Keratinocyte (primary cell): ENCODE results near the gene TMBIM4. TPM values are rescaled to one million over a fixed set of nuclear protein-coding genes. Genes with fewer than 3 reads are reported as not detected.
"Not testable (repeated sequence)": the region's sequence is repeated elsewhere in the genome, so short reads cannot be mapped to it uniquely, and the experiment has no call there.

ENCODE experiments used
- DNase-seq: peaks from one replicate; pipeline ENCODE4 v3.0.0-alpha.2; 2011; ENCODE audit warnings: low read depth, missing footprints, low spot score
- FAIRE-seq: peaks from 2 replicates; lab custom pipeline; 2011; peaks lifted over from hg19 to GRCh38; lab: Jason Lieb, UNC
- H2AFZ ChIP-seq: 2 replicates; pipeline ENCODE4 v1.6.0; 2012; ENCODE audit warnings: low read length, control low read depth, inconsistent platforms; ENCODE audit not compliant: control insufficient read depth
- H3K27ac ChIP-seq: 2 replicates; pipeline ENCODE4 v1.5.1; 2011; ENCODE audit warnings: low read length; ENCODE audit not compliant: control insufficient read depth, insufficient read depth
- H3K27me3 ChIP-seq: 3 replicates; pipeline ENCODE4 v1.6.0; 2011; ENCODE audit warnings: low read length; ENCODE audit not compliant: control insufficient read depth, insufficient read depth; ENCODE audit errors: extremely low read depth
- H3K36me3 ChIP-seq, 2 experiments: 2 replicates in 1 of 2; 3 replicates in 1 of 2; pipeline ENCODE4 v1.5.1; 2011; ENCODE audit warnings: low read length in 2 of 2, mild to moderate bottlenecking in 1 of 2; ENCODE audit not compliant: control insufficient read depth in 2 of 2, insufficient read depth in 2 of 2; ENCODE audit errors: extremely low read depth in 1 of 2
- H3K4me1 ChIP-seq: 3 replicates; pipeline ENCODE4 v1.5.1; 2011; ENCODE audit warnings: low read length; ENCODE audit not compliant: control insufficient read depth, insufficient read depth; ENCODE audit errors: extremely low read depth
- H3K4me2 ChIP-seq: 3 replicates; pipeline ENCODE4 v1.6.0; 2011; ENCODE audit warnings: low read depth, low read length; ENCODE audit not compliant: control insufficient read depth, insufficient read depth; ENCODE audit errors: extremely low read depth
- H3K4me3 ChIP-seq, 3 experiments: fragments of 200-600 bp in 1 of 3; sonication (generic) in 1 of 3; 2 replicates in 2 of 3; 3 replicates in 1 of 3; pipeline ENCODE4 v1.5.1; 2011 to 2016; ENCODE audit warnings: low read length in 3 of 3, mild to moderate bottlenecking in 3 of 3, control low read depth in 2 of 3, inconsistent platforms in 1 of 3, low read depth in 1 of 3, mixed read lengths in 1 of 3, mixed run types in 1 of 3, moderate library complexity in 1 of 3; ENCODE audit not compliant: control insufficient read depth in 2 of 3, insufficient read depth in 2 of 3; ENCODE audit errors: extremely low read depth in 1 of 3
- H3K79me2 ChIP-seq: 2 replicates; pipeline ENCODE4 v1.6.0; 2012; ENCODE audit warnings: low read length; ENCODE audit not compliant: control insufficient read depth, insufficient read depth
- H3K9ac ChIP-seq: 3 replicates; pipeline ENCODE4 v1.6.0; 2011; ENCODE audit warnings: low read length; ENCODE audit not compliant: control insufficient read depth, insufficient read depth; ENCODE audit errors: extremely low read depth
- H3K9me1 ChIP-seq: 3 replicates; pipeline ENCODE4 v1.6.0; 2011; ENCODE audit warnings: low read length; ENCODE audit not compliant: control insufficient read depth, insufficient read depth; ENCODE audit errors: extremely low read depth
- H3K9me3 ChIP-seq: 2 replicates; pipeline ENCODE4 v1.5.1; 2012; ENCODE audit warnings: low read depth, low read length; ENCODE audit not compliant: control insufficient read depth
- H4K20me1 ChIP-seq: 3 replicates; pipeline ENCODE4 v1.6.0; 2011; ENCODE audit warnings: low read length; ENCODE audit not compliant: control insufficient read depth, insufficient read depth; ENCODE audit errors: extremely low read depth
- CTCF ChIP-seq, 3 experiments: IDR thresholded peaks in 1 of 3; conservative IDR thresholded peaks in 1 of 3; optimal IDR thresholded peaks in 1 of 3; 2 replicates in 2 of 3; 3 replicates in 1 of 3; pipeline versions ENCODE3 to v1.5.1; 2011; ENCODE audit warnings: low read length in 3 of 3, mild to moderate bottlenecking in 3 of 3, moderate library complexity in 2 of 3, control low read depth in 1 of 3, inconsistent platforms in 1 of 3; ENCODE audit not compliant: insufficient read depth in 2 of 3; ENCODE audit errors: extremely low read depth in 1 of 3
- EZH2 ChIP-seq: IDR thresholded peaks from one replicate; pipeline ENCODE4 v1.6.1; 2012; ENCODE audit warnings: inconsistent platforms, mild to moderate bottlenecking, low read length, moderate library complexity
- dilution Hi-C: fragments of 300-500 bp; cut with MboI; formaldehyde crosslinking; loops from one replicate; pipeline ENCODE4 v1.7.0; 2020; ENCODE audit warnings: low sequenced_read_pairs; ENCODE audit not compliant: extremely low pct_ligation_motif_present
- polyA plus RNA-seq, 5 experiments: library from polyadenylated mRNA; depleted of rRNA in 3 of 5; stranded (reverse) in 3 of 5; stranded (forward) in 1 of 5; unstranded in 1 of 5; fragments of >200 nt; gene quantifications; 1 replicate in 1 of 5; 2 replicates in 3 of 5; 3 replicates in 1 of 5; pipeline versions ENCODE4 v1.2.1 to v1.2.3, GENCODE V29; 2011 to 2012; ENCODE audit warnings: missing spikeins in 2 of 5, low read depth in 1 of 5, low replicate concordance in 1 of 5

TMBIM4 gene
- polyA plus RNA-seq, 1 donor (not counting 4 experiments of a cell fraction or from before 2014, with no cell fraction given), result 111 TPM

- Histone ChIP-seq H3K4me2 (no peak overlapping the region), H3K79me2 (no peaks in the 10 kb centered on the region), H3K9ac (no peak overlapping the region), H3K36me3 (no peaks in the 10 kb centered on the region), H3K9me3 (no peaks in the 10 kb centered on the region), H4K20me1 (no peaks in the 10 kb centered on the region), H3K27ac (no peak overlapping the region), H3K27me3 (peaks cover 24% of the 10 kb centered on the region), H3K9me1 (no peaks in the 10 kb centered on the region), H2AFZ (no peak overlapping the region), H3K4me1 (no peaks in the 10 kb centered on the region), H3K4me3 (no peak overlapping the region)
- FAIRE-seq (no peak), DNase-seq (no peak)
- dilution Hi-C loops, result no loop called here
- no peak for TF ChIP-seq CTCF (optimal IDR thresholded peaks at IDR 0.05 in 1 of 3, IDR thresholded peaks at IDR 0.05 in 1 of 3, conservative IDR thresholded peaks at IDR 0.05 in 1 of 3; ENCODE audit: extremely low read depth in 1 of 3, insufficient read depth in 2 of 3, low read length in 3 of 3)
- no peak for TF ChIP-seq EZH2
Measured at GRCh38 chr12:66187821-66188220, 18.0 kb upstream of the TMBIM4 start.

- H2AFZ ChIP-seq, result no peak overlapping the region
- DNase-seq (no peak), FAIRE-seq (no peak)
- H3K27me3 ChIP-seq, result peaks cover 27% of the 10 kb centered on the region
- TF ChIP-seq EZH2, result no peak
- TF ChIP-seq CTCF (optimal IDR thresholded peaks at IDR 0.05 in 1 of 3, IDR thresholded peaks at IDR 0.05 in 1 of 3, conservative IDR thresholded peaks at IDR 0.05 in 1 of 3; ENCODE audit: extremely low read depth in 1 of 3, insufficient read depth in 2 of 3, low read length in 3 of 3), result no peak
- H3K4me1 ChIP-seq, result no peaks in the 10 kb centered on the region
- no peak overlapping the region for H3K9ac ChIP-seq
- no peaks in the 10 kb centered on the region for H3K36me3 ChIP-seq
- no peaks in the 10 kb centered on the region for H4K20me1 ChIP-seq
- H3K79me2 ChIP-seq, result no peaks in the 10 kb centered on the region
- H3K27ac ChIP-seq, result no peak overlapping the region
- no peak overlapping the region for H3K4me2 ChIP-seq
- H3K9me3 ChIP-seq, result no peaks in the 10 kb centered on the region
- dilution Hi-C loops, result no loop called here
- no peaks in the 10 kb centered on the region for H3K9me1 ChIP-seq
- no peak overlapping the region for H3K4me3 ChIP-seq
Measured at GRCh38 chr12:66187036-66187435, 17.2 kb upstream of the TMBIM4 start.

DNA sequence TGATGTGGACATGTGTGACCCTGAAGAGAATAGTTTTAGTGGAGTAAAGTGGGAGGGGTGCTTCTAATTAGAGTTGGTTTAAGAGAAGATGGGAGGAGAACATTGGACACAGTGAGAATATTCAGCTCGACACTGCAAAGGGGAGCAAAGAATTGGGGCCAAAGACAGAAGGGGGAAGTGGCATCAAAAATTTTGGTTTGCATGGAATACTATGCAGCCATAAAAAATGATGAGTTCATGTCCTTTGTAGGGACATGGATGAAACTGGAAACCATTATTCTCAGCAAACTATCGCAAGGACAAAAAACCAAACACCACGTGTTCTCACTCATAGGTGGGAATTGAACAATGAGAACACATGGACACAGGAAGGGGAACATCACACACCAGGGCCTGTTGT, 15.0 kb upstream of the TMBIM4 start:
- DNase-seq, FAIRE-seq, H4K20me1 ChIP-seq, dilution Hi-C loops, H3K79me2 ChIP-seq, H3K4me3 ChIP-seq, H3K27ac ChIP-seq, H3K9me3 ChIP-seq, H3K4me1 ChIP-seq, H2AFZ ChIP-seq, H3K9ac ChIP-seq, H3K36me3 ChIP-seq, H3K9me1 ChIP-seq, H3K4me2 ChIP-seq: not testable (repeated sequence)
- H3K27me3 ChIP-seq, result peaks cover 23% of the 10 kb centered on the region
